Heart right ventricle (tissue), 16 donors: ENCODE data around the gene UBE2O. TPM values are rescaled to one million over a fixed set of nuclear protein-coding genes. Genes with fewer than 3 reads are reported as not detected.
A peak's percentile ranks its signal among the peaks of the same experiment; 100 is the strongest.

Experiments used
- ATAC-seq, 8 donors: fragments of 200-7000 bp; cut with Tn5 transposase; one replicate each; pipeline ENCODE4 v1.9.1; 2020; ENCODE audit warnings: mild to moderate bottlenecking in 8 of 8, moderate library complexity in 8 of 8, moderate number of reproducible peaks in 1 of 8
- DNase-seq, 2 donors: peaks; one replicate each; pipeline ENCODE4 v3.0.0-alpha.2; 2020
- H3K27ac ChIP-seq, 10 donors: fragments of 200-600 bp; sonication (generic) in 2 of 10; one replicate each; pipeline versions ENCODE4 v1.5.0 to v1.8.0; 2020 to 2022; ENCODE audit warnings: mild to moderate bottlenecking in 3 of 10
- H3K27me3 ChIP-seq, 7 donors: fragments of 200-600 bp; one replicate each; pipeline ENCODE4 v1.8.0; 2021 to 2022; ENCODE audit warnings: mild to moderate bottlenecking in 2 of 7
- H3K36me3 ChIP-seq, 9 donors: fragments of 200-600 bp; sonication (generic) in 1 of 9; one replicate each; pipeline versions ENCODE4 v1.5.0 to v1.8.0; 2020 to 2022; ENCODE audit warnings: mild to moderate bottlenecking in 2 of 9
- H3K4me1 ChIP-seq, 9 donors: fragments of 200-600 bp; sonication (generic) in 1 of 9; one replicate each; pipeline versions ENCODE4 v1.5.0 to v1.8.0; 2020 to 2022; ENCODE audit warnings: mild to moderate bottlenecking in 4 of 9
- H3K4me3 ChIP-seq, 10 donors: fragments of 200-600 bp; sonication (generic) in 2 of 10; one replicate each; pipeline versions ENCODE4 v1.5.0 to v1.8.0; 2020 to 2022; ENCODE audit warnings: mild to moderate bottlenecking in 7 of 10, moderate library complexity in 2 of 10
- H3K9me3 ChIP-seq, 11 donors: fragments of 200-600 bp in 10 of 11; sonication (generic) in 2 of 11; one replicate each; pipeline versions ENCODE4 v1.5.0 to v1.8.0; 2013 to 2022; ENCODE audit warnings: mild to moderate bottlenecking in 2 of 11, control low read depth in 1 of 11, moderate library complexity in 1 of 11
- CTCF ChIP-seq, 9 donors: fragments of 200-600 bp; sonication (generic) in 2 of 9; IDR thresholded peaks; one replicate each; pipeline versions ENCODE4 v1.5.0 to v1.8.0; 2021 to 2022; ENCODE audit warnings: antibody characterized with exemption in 9 of 9, mild to moderate bottlenecking in 5 of 9, moderate library complexity in 1 of 9
- WGBS, 2 donors: extraction: QIAGEN DNeasy Blood & Tissue Kit; methylation state at CpG; one replicate each; pipeline ENCODE4 v1.1.7; 2013; ENCODE audit warnings: inconsistent platforms in 1 of 2; 5-methylcytosine and 5-hydroxymethylcytosine counted together
- intact Hi-C, 10 donors: fragments of 100-400 bp; cut with DNase I; formaldehyde crosslinking; loops; one replicate each; pipeline versions ENCODE4 v1.11.1 to v1.14.2; 2022
- polyA plus RNA-seq, 2 donors: library from polyadenylated mRNA; stranded (reverse); fragments of 200-250 nt; gene quantifications; one replicate each; pipeline ENCODE4 v1.2.3, GENCODE V29; 2013
- total RNA-seq, 10 donors: library from RNA; stranded (reverse); fragmentation: NEBNext Ultra II Directional in 3 of 10; extraction: Animal tissue kit (Norgen Biotek cat#: 25700) in 3 of 10; gene quantifications; one replicate each; pipeline versions ENCODE4 v1.2.1 to v1.2.4, GENCODE V29; 2021 to 2023
- donor health status: Arrhythmogenic right ventricular cardiomyopathy.
- donor health status: ischemic (EF 13 %, LVEDD 7.1; RV severe dilation, severe dysfunction).
- donor health status: healthy with polysubstance abuse.
- donor health status: DM: no; HTN: yes; CAD: no.
- donor health status: DM: no; HTN: no; CAD: no.
- donor health status: ischemic (EF 25% LVEDD 6.9; RV normal size, moderate dysfunction).
- donor health status: ischemic (EF 25% LVEDD 5.7; RV mildly dilated, moderate dysfunction).
- donor health status: healthy.
- donor health status: DM: yes; HTN: yes; CAD: no.
- donor health status: Ischemic cardiomyopathy.
- donor health status: ischemic (EF 35%, LVEDD 5.7; RV mildly dilated, moderate dysfunction).
- donor health status: nonischemic (EF 11% LVEDD 7.7; RV severe dilation, severe dysfunction).
- donor health status: DM: yes; HTN: yes; CAD: no.
- donor health status: PGD.
- donor health status: ischemic (EF 29% LVEDD 5.4; RV normal size, mild dysfunction).
- donor health status: nonischemic (EF 23%, LVEDD 6.1; RV moderate dilation, normal function).

UBE2O gene
- total and polyA plus RNA-seq, 12 donors, result 9.1 to 39.0 (median 34.3) TPM

- TF ChIP-seq CTCF (IDR thresholded peaks at IDR 0.05), result no peak
- no peaks in the 10 kb centered on the region for H3K36me3 ChIP-seq
- no peaks in the 10 kb centered on the region for H3K9me3 ChIP-seq
- DNase-seq (no peak), ATAC-seq (no peak)
- WGBS, 2 donors, result 84 to 85% methylated on average over 11 of the region's 11 CpGs
- intact Hi-C loops, result no loop called here
- H3K27ac ChIP-seq, result no peak overlapping the region
- no peak overlapping the region for H3K4me3 ChIP-seq
- no peaks in the 10 kb centered on the region for H3K27me3 ChIP-seq
- peaks cover 0 to 8% (median 3%) of the 10 kb centered on the region in 9 donors for H3K4me1 ChIP-seq
These were observed 9.0 kb upstream of the UBE2O start for GRCh38 chr17:76461765-76462555.

- no peaks in the 10 kb centered on the region for H3K27me3 ChIP-seq
- ATAC-seq, result no peak
These were observed 6.7 kb upstream of the UBE2O start for GRCh38 chr17:76459674-76460073.

GRCh38 chr17:76458580-76459490 lies 5.9 kb upstream of the UBE2O start:
- Histone ChIP-seq H3K27ac (no peak overlapping the region), H3K9me3 (no peaks in the 10 kb centered on the region), H3K4me1 (no peaks in the 10 kb centered on the region), H3K27me3 (no peaks in the 10 kb centered on the region), H3K4me3 (no peak overlapping the region), H3K36me3 (no peaks in the 10 kb centered on the region)
- TF ChIP-seq CTCF (IDR thresholded peaks at IDR 0.05), result peak in 8 of 9 donors; percentile 13 to 62 (median 53)
- ATAC-seq (peak; percentile 43 to 86 (median 79)), DNase-seq (peak; percentile 48 to 57)
- WGBS, 2 donors, result 44 to 55% methylated on average over 9 of the region's 9 CpGs
- intact Hi-C loops, result loop anchor here in 6 of 10 donors (1.0 to 5.0 kb wide), 5 partner anchors 47 to 157 kb away; no protein-coding TSS in a partner anchor

More at GRCh38 chr17:76459674-76460073, 6.7 kb upstream of the UBE2O start:
- no peak for TF ChIP-seq CTCF (IDR thresholded peaks at IDR 0.05)
- DNase-seq, result no peak
- intact Hi-C loops, result loop anchor here in 5 of 10 donors (2.0 to 5.0 kb wide), 4 partner anchors 47 to 157 kb away; no protein-coding TSS in a partner anchor
- Histone ChIP-seq H3K4me1 (no peaks in the 10 kb centered on the region), H3K4me3 (no peak overlapping the region), H3K27ac (no peak overlapping the region), H3K36me3 (no peaks in the 10 kb centered on the region), H3K9me3 (no peaks in the 10 kb centered on the region)
- WGBS, 2 donors, result 74 to 78% methylated on average over 4 of the region's 4 CpGs

GRCh38 chr17:76453431-76453743 lies 435 bp upstream of the UBE2O start:
- ATAC-seq, result no peak
- DNase-seq, result no peak
- WGBS, 2 donors, result 27 to 28% methylated on average over 6 of the region's 6 CpGs
- Histone ChIP-seq H3K4me1 (peaks cover 4 to 40% (median 25%) of the 10 kb centered on the region in 9 donors), H3K9me3 (no peaks in the 10 kb centered on the region), H3K27me3 (no peaks in the 10 kb centered on the region), H3K27ac (peak overlapping the region in 1 of 10 donors; percentile 86), H3K36me3 (no peaks in the 10 kb centered on the region), H3K4me3 (peak overlapping the region in 4 of 10 donors; percentile 94 to 99 (median 98))
- intact Hi-C loops, result loop anchor here in 5 of 10 donors (2.0 to 5.0 kb wide), 4 partner anchors 33 to 51 kb away; no protein-coding TSS in a partner anchor
- TF ChIP-seq CTCF (IDR thresholded peaks at IDR 0.05), result no peak
